Endothelial cell of umbilical vein (primary cell): ENCODE results near the gene FUT2.

Experiments used
- GATA2 ChIP-seq: IDR thresholded peaks from 2 replicates; pipeline ENCODE4 v1.7.0; 2011; ENCODE audit warnings: low read depth, mild to moderate bottlenecking, moderate library complexity, mixed read lengths, low read length; ENCODE audit not compliant: insufficient read length, insufficient read depth
- MAX ChIP-seq: IDR thresholded peaks from 2 replicates; pipeline ENCODE4 v1.6.1; 2011; ENCODE audit not compliant: insufficient read depth, insufficient read length

GRCh38 chr19:48674921-48675824 is 20.6 kb upstream of the FUT2 start:
- TF ChIP-seq MAX = no peak
- no peak for TF ChIP-seq GATA2
